Ectodermal cell (in vitro differentiated cells): ENCODE data around the gene P2RY14.

Source experiments
- H3K27ac ChIP-seq: 2 replicates; pipeline ENCODE4 v1.7.0; 2013; ENCODE audit warnings: mild to moderate bottlenecking, low read depth, low read length; ENCODE audit not compliant: insufficient read depth, poor library complexity, severe bottlenecking
- H3K27me3 ChIP-seq: 2 replicates; pipeline ENCODE4 v1.7.0; 2013; ENCODE audit warnings: mild to moderate bottlenecking, low read length; ENCODE audit not compliant: insufficient read depth, control insufficient read depth, poor library complexity, severe bottlenecking
- H3K36me3 ChIP-seq: one replicate; pipeline ENCODE4 v1.7.0; 2013; ENCODE audit warnings: low read length; ENCODE audit not compliant: control insufficient read depth, insufficient read depth
- H3K4me1 ChIP-seq: one replicate; pipeline ENCODE4 v1.7.0; 2013; ENCODE audit warnings: low read length; ENCODE audit not compliant: control insufficient read depth, insufficient read depth
- H3K4me3 ChIP-seq: 2 replicates; pipeline ENCODE4 v1.7.0; 2013; ENCODE audit warnings: low read depth, low read length, control low read depth; ENCODE audit not compliant: insufficient read depth
- H3K9me3 ChIP-seq: 2 replicates; pipeline ENCODE4 v1.7.0; 2013; ENCODE audit warnings: mild to moderate bottlenecking, low read length, moderate library complexity; ENCODE audit not compliant: control insufficient read depth
- WGBS, 2 experiments: methylation state at CpG; one replicate each; pipeline ENCODE4 v1.1.7; 2013; ENCODE audit warnings: missing lambda C conversion rate in 2 of 2; 5-methylcytosine and 5-hydroxymethylcytosine counted together

P2RY14 gene

DNA sequence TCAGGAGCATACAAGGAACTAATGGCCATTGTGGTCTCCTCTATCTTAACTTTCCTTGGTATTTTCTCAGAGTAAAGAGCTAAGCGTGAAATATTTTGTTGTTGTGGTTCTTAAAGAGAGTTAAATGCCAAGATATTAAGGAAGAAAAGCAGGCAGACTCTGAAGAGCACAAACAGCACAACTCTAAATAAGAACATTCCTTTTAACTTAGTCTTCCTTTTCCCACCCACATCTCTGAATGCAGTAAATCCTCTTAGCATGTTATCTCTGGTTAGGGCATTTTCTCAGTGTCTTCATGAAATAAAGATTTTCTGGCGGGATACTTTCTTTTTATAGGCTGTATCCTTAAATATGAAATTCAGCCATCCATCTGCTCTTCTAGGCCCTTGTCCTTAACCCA is 36.8 kb upstream of the P2RY14 start:
- H3K4me1 ChIP-seq, result no peaks in the 10 kb centered on the region
- H3K4me3 ChIP-seq, result no peak overlapping the region
- 100% methylated on average over 1 of the region's 2 CpGs for WGBS, 2 experiments
- no peaks in the 10 kb centered on the region for H3K27me3 ChIP-seq
- H3K27ac ChIP-seq, result no peak overlapping the region
- no peaks in the 10 kb centered on the region for H3K9me3 ChIP-seq
- H3K36me3 ChIP-seq, result no peaks in the 10 kb centered on the region

DNA sequence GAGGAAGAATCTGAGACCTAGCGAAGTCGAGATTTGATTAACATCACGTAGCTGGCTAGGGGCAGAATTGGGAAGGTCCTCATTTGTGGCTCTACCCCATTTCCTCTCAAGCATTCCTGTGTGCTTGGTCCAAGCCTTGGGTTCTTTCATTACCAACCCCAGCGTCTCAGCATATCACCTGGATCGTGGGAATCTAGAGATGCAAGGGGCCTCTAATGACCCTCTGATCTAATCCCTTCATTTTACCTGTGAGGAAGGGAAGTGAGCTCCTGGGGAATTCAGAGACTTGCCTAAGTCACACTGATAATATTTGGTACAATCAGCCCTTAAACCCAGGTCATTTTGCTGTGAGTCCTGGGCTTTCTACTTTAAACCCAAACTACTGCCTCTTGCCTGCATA is 36.3 kb upstream of the P2RY14 start:
- Histone ChIP-seq H3K9me3 (no peaks in the 10 kb centered on the region), H3K27ac (no peak overlapping the region), H3K4me1 (no peaks in the 10 kb centered on the region), H3K27me3 (no peaks in the 10 kb centered on the region), H3K36me3 (no peaks in the 10 kb centered on the region), H3K4me3 (no peak overlapping the region)
- 90 to 96% methylated on average over 5 of the region's 5 CpGs for WGBS, 2 experiments

GRCh38 chr3:151314137-151314536 is 35.8 kb upstream of the P2RY14 start:
- 97 to 99% methylated on average over 2 of the region's 2 CpGs for WGBS, 2 experiments
- no peaks in the 10 kb centered on the region for H3K27me3 ChIP-seq
- H3K27ac ChIP-seq, result no peak overlapping the region
- H3K4me1 ChIP-seq, result no peaks in the 10 kb centered on the region
- H3K9me3 ChIP-seq, result no peaks in the 10 kb centered on the region
- no peaks in the 10 kb centered on the region for H3K36me3 ChIP-seq
- no peak overlapping the region for H3K4me3 ChIP-seq

DNA sequence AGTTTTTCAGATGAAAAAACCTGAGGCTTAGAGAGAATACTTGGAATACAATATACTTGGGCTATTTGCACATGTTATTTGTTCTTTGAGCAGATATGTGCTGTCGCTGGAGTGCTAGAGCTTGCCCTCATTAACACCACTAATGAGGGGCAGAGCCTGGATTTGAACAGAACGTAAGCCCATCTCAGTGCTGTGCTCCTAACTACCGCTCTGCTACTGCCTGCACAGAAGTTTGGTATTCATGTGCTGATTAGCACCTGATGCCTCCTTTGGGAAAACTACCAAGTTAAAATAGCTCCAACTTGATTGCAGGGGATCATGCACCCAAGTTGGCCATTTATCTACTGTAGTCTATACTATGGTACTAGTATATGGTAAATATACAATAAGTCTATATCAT is 34.6 kb upstream of the P2RY14 start:
- H3K27ac ChIP-seq, result no peak overlapping the region
- H3K36me3 ChIP-seq, result no peaks in the 10 kb centered on the region
- WGBS, 2 experiments, result 76 to 79% methylated on average over 3 of the region's 3 CpGs
- H3K4me3 ChIP-seq, result no peak overlapping the region
- H3K4me1 ChIP-seq, result no peaks in the 10 kb centered on the region
- no peaks in the 10 kb centered on the region for H3K9me3 ChIP-seq
- H3K27me3 ChIP-seq, result no peaks in the 10 kb centered on the region

GRCh38 chr3:151309566-151309965 is 31.2 kb upstream of the P2RY14 start:
- H3K36me3 ChIP-seq, result no peaks in the 10 kb centered on the region
- no peak overlapping the region for H3K4me3 ChIP-seq
- WGBS, 2 experiments, result 89 to 98% methylated on average over 2 of the region's 2 CpGs
- H3K27ac ChIP-seq, result no peak overlapping the region
- no peaks in the 10 kb centered on the region for H3K9me3 ChIP-seq
- no peaks in the 10 kb centered on the region for H3K27me3 ChIP-seq
- peaks cover 4% of the 10 kb centered on the region for H3K4me1 ChIP-seq

DNA sequence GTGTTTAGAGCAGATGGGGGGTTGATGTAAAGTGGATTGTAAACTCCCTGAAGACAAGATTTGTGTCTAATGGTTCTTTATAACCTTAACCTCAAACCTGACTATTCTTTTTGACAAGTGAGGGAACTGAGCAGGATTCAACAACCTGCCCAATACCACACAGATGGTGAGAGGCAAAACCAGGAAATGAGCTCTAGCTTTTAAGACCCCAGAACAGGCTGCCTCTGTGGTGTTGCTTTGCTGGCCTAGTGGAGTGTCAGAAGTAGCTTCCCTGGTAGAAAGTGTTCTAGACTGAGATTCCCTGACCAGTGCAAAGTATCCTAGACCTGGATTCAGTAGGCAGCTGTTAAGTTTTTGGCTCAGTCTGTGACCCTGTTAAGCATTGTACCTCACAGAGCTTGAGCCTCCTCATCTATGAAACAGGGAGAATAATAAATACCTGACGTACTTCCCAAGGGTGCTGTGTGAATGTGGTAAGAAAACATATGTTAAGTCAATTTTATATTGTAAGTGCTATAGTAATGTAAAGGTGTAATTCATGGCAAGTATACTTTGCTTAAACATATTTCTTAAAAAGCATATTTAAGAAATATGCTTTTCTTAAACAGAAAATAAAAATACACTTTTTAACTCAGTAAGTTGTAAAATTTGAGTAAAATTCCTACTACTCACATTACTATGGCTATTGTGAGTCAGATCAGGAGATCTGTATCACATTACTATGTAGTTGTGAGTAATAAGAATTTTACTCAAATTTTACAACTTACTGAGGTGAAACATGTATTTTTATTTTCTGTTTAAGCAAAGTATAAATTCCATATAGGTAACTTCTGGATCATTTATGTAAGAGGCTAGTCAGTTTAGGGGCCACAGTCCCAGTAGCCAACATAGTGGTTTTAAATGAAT is 29.5 kb upstream of the P2RY14 start:
- Histone ChIP-seq H3K4me1 (peaks cover 4% of the 10 kb centered on the region), H3K27ac (no peak overlapping the region), H3K27me3 (no peaks in the 10 kb centered on the region), H3K4me3 (no peak overlapping the region), H3K9me3 (no peaks in the 10 kb centered on the region), H3K36me3 (no peaks in the 10 kb centered on the region)
- WGBS, 2 experiments, result 83 to 92% methylated on average over 1 of the region's 1 CpG

GRCh38 chr3:151307131-151307530 is 28.8 kb upstream of the P2RY14 start:
- Histone ChIP-seq H3K4me1 (peaks cover 4% of the 10 kb centered on the region), H3K4me3 (no peak overlapping the region), H3K9me3 (no peaks in the 10 kb centered on the region), H3K27ac (no peak overlapping the region), H3K36me3 (no peaks in the 10 kb centered on the region), H3K27me3 (no peaks in the 10 kb centered on the region)

DNA sequence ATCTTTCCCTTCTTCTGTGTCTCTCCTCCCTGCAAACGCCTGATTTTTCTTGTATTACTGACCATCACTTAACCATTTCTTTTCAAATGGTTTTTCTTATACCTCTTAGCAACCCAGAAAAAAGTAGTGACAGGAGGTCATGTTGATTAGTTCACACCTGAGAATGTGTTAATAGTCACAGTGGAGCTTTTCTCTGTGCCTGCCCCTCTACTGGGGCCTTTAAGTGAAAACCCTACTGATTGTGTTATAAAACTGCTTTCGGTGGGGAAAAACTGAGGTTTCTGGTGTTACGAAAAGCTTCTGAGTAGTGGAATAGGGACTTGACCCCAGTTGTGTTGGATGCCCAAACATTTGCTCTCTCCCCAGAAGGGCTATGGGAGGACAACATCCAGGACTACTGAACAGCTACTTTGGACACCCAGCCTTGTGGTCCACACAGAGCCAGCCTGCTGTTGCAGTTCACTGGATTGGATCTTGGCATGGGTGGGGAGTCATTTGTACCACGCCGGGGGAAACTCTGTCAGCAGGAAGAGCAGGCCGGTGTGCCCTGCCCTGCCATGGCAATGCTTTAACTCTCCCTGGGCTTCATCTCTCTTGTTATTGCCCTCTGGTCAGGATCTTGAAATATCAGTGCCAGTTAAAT is 27.9 kb upstream of the P2RY14 start:
- H3K27me3 ChIP-seq, result no peaks in the 10 kb centered on the region
- no peaks in the 10 kb centered on the region for H3K9me3 ChIP-seq
- WGBS, 2 experiments, result 95 to 96% methylated on average over 6 of the region's 6 CpGs
- H3K4me1 ChIP-seq, result peaks cover 4% of the 10 kb centered on the region
- H3K27ac ChIP-seq, result no peak overlapping the region
- no peak overlapping the region for H3K4me3 ChIP-seq
- no peaks in the 10 kb centered on the region for H3K36me3 ChIP-seq

GRCh38 chr3:151305775-151306151 is 27.4 kb upstream of the P2RY14 start:
- H3K36me3 ChIP-seq, result no peaks in the 10 kb centered on the region
- no peaks in the 10 kb centered on the region for H3K27me3 ChIP-seq
- H3K4me1 ChIP-seq, result peaks cover 4% of the 10 kb centered on the region
- H3K27ac ChIP-seq, result no peak overlapping the region
- H3K4me3 ChIP-seq, result no peak overlapping the region
- no peaks in the 10 kb centered on the region for H3K9me3 ChIP-seq
- 92 to 94% methylated on average over 4 of the region's 4 CpGs for WGBS, 2 experiments

DNA sequence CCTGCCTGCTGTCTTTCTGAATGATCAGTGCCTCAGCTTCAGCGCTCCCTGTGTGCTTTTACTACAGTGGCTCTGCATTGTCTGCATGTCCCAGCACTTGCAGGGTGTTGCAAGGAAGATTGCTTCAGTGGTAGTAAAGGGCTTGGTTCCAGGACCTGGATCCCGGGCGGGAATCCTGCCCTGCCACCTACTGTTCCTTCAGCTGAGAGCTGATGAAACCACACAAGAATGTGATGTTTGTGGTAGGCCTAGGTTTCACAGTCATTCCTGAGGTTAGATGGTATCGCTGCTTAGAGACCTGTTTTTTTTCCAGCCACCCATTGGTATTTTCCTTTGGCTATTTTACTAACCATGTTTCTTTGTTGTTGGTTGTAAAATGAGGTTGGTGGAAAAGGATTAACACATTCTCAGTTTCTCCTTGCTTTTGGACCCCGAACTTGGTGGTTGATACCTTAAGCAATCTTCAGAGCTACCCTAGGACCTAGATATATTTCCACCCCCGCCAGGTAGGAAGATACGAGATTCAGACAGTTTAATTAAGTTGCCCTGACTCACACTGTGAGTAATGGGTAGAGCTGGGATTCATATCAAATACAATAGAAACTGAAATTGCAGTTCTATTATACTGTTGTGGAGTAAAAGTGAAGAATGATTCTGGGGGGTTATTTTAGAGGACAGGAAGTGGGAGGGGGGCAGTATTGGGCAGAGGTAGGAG is 26.9 kb upstream of the P2RY14 start:
- peaks cover 4% of the 10 kb centered on the region for H3K4me1 ChIP-seq
- H3K4me3 ChIP-seq, result no peak overlapping the region
- no peaks in the 10 kb centered on the region for H3K36me3 ChIP-seq
- no peaks in the 10 kb centered on the region for H3K9me3 ChIP-seq
- H3K27me3 ChIP-seq, result no peaks in the 10 kb centered on the region
- WGBS, 2 experiments, result 51 to 56% methylated on average over 7 of the region's 7 CpGs
- peak overlapping the region; percentile 27 for H3K27ac ChIP-seq
